Inflammatory macrophage (primary cell): ENCODE results near the gene CHST15.

Experiments
- DNase-seq, 2 donors: peaks; one replicate each; pipeline ENCODE4 v3.0.0-alpha.2; 2020 to 2022

Gene CHST15

GRCh38 chr10:124081547-124082140, 11.8 kb downstream of the CHST15 start:
- no peak for DNase-seq

- DNase-seq: no peak
These were observed 13.5 kb downstream of the CHST15 start for GRCh38 chr10:124079864-124080263.

GRCh38 chr10:124078714-124079113, 14.7 kb downstream of the CHST15 start:
- DNase-seq: no peak

GRCh38 chr10:124078028-124078427, 15.4 kb downstream of the CHST15 start:
- DNase-seq: no peak

- no peak for DNase-seq
These were observed 16.0 kb downstream of the CHST15 start for GRCh38 chr10:124077208-124077993.

- DNase-seq: no peak
These were observed 17.2 kb downstream of the CHST15 start for GRCh38 chr10:124076148-124076733.

GRCh38 chr10:124075231-124075955, 18.0 kb downstream of the CHST15 start:
- no peak for DNase-seq

GRCh38 chr10:124074501-124075109, 18.8 kb downstream of the CHST15 start:
- DNase-seq: peak; percentile 61 to 70

GRCh38 chr10:124073978-124074377, 19.4 kb downstream of the CHST15 start:
- DNase-seq: no peak

GRCh38 chr10:124072541-124072940, 20.9 kb downstream of the CHST15 start:
- DNase-seq: no peak

GRCh38 chr10:124072106-124072505, 21.3 kb downstream of the CHST15 start:
- DNase-seq: no peak

- DNase-seq: no peak
These were observed 22.3 kb downstream of the CHST15 start for GRCh38 chr10:124071141-124071540.

- no peak for DNase-seq
These were observed 22.7 kb downstream of the CHST15 start for GRCh38 chr10:124070666-124071065.

- no peak for DNase-seq
These were observed 23.8 kb downstream of the CHST15 start for GRCh38 chr10:124069341-124070264.

- DNase-seq: no peak
These were observed 24.5 kb downstream of the CHST15 start for GRCh38 chr10:124068929-124069328.

- DNase-seq: no peak
These were observed 25.5 kb downstream of the CHST15 start for GRCh38 chr10:124067825-124068400.

- peak; percentile 85 to 93 for DNase-seq
These were observed 26.4 kb downstream of the CHST15 start for GRCh38 chr10:124066781-124067714.

- DNase-seq: peak; percentile 43 to 47
These were observed 27.2 kb downstream of the CHST15 start for GRCh38 chr10:124066126-124066700.

- DNase-seq: no peak
These were observed 27.8 kb downstream of the CHST15 start for GRCh38 chr10:124065382-124066125.
